Left renal pelvis (tissue), 4 donors: Measurements from ENCODE around the gene ARHGAP26. TPM values are rescaled to one million over a fixed set of nuclear protein-coding genes. Genes with fewer than 3 reads are reported as not detected.

Experiments
- DNase-seq, 4 donors: peaks; one replicate each; pipeline ENCODE4 v3.0.0-alpha.2; 2013; ENCODE audit warnings: low read depth in 4 of 4, low spot score in 3 of 4
- polyA plus RNA-seq, 4 donors: library from polyadenylated mRNA; unstranded; fragments of 120-200 nt; gene quantifications; one replicate each; pipeline ENCODE4 v1.2.1, GENCODE V29; 2013; ENCODE audit not compliant: insufficient read length in 4 of 4

Gene ARHGAP26
- polyA plus RNA-seq, 4 donors = 9.9 to 12.9 (median 11.1) TPM

DNA sequence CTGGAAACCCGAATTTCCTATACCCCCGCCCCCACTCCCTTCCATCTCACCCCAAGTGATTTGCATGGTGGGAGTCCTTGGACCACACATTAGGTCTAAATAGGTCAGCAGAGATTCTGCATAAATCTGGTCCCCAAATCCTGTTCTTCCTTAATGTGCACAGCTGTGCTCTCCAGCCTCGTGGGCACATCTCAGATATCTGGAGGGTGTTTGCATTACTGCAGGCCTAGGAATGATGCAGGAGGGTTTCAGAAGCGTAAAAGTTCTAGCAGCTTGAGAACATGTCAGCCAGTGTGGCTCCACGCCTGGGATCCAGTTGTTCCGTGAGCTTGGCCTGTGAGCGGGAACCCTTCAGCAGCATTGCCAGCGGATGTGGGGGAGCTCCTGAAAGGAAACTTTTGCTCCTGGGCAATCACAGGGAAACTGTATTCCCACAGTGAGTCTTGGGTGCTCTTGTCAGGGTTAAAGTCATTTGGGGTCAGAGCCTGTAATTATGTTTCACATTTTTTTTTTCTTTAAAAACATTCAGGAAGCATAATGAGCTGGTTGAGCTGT, 12.9 kb downstream of the ARHGAP26 start:
- no peak for DNase-seq

DNA sequence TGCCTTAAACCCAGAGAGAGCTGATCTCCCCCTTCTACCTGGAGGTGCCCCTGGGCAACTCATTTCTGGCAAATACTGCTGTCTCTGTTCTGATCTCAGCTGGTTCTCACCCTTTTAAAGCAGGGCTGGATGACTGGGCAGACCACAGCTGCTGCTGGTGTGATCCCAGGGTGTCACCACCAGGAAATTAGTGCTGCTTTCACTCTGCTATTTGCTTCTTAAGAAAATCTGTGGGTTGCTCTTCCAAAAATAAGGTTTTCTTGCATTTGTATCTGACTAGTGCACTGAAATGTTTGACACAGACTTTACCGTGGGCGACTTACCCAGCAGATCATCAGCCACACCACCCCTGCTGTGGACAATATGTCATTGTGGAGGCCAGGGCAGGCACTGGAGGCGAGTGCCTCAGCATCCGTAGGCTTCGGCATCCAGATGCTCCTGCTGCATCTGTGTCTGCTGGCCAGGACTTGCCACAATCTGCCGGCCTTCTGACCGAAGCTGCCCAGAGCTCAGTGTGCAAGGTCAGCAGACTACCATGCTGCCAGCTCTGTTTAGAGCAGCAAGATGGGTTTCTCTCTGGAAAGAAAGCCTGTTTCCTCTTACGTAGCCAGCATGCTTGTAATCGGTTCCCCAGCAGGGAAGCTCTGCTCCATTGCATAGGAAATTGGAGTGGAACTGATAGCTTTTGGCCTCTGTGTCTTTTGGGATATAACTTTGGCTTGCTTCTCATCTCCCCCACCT, 13.6 kb downstream of the ARHGAP26 start:
- DNase-seq = no peak

DNA sequence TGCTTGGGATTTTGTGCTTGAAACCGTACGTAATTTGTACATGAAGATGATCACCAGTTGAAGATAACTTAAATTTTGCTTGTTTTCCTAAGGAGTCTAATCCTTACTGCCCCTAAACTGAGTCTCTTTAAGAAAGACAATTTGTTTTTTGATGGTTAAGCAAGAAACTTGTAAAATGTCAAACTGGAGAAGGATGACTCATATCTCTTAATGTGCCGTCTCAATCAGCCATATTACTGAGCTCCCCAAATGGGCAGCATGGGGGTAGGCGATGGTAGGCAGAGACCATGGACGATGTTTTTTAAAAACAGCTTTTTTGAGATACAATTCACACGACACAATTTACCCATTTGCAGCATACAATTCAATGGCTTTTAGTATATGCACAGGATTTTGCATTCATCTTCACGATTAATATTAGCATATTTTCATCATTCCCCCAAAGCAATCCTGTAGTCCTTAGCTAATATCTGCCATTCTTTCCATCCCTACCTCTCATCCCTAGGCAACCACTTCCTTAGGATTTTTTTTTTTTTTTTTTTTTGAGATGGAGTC, 14.3 kb downstream of the ARHGAP26 start:
- no peak for DNase-seq

DNA sequence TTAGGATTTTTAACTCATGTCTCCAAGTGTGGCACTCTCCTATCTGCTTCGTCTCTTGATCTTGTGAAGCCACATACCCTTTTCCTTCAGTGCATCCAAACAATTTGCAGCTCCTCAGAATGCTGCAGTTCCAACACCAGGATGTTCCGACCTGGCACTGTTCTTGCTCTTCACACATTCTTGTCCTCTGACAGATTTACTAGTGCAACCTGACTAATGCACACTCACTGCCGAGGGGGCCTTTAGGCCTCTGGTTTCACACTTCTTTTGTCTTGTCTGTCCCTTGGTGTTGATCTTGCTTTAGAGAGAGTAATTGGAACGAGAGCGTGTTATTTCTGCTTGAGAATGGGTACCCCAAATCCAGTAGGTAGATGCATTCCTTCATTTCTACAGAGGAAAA, 15.0 kb downstream of the ARHGAP26 start:
- no peak for DNase-seq

DNA sequence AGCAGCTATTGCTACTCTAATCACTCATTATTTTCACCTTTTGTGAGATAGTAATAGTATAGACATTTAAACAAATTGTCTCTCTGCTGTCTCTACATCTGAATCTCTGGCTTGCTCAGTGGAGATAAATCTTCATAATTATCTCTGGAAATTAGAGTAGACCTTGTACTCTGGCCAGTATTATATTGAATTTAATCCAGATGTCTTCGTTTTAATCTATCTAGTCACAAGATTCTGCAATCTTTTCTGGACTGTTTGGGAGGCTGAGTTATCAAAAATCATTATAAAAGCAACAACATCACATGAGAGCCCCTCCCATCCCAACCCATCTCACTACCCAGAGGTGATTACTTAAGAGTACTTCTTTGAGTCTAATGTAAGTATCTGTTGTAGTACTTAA, 19.0 kb downstream of the ARHGAP26 start:
- DNase-seq = no peak

DNA sequence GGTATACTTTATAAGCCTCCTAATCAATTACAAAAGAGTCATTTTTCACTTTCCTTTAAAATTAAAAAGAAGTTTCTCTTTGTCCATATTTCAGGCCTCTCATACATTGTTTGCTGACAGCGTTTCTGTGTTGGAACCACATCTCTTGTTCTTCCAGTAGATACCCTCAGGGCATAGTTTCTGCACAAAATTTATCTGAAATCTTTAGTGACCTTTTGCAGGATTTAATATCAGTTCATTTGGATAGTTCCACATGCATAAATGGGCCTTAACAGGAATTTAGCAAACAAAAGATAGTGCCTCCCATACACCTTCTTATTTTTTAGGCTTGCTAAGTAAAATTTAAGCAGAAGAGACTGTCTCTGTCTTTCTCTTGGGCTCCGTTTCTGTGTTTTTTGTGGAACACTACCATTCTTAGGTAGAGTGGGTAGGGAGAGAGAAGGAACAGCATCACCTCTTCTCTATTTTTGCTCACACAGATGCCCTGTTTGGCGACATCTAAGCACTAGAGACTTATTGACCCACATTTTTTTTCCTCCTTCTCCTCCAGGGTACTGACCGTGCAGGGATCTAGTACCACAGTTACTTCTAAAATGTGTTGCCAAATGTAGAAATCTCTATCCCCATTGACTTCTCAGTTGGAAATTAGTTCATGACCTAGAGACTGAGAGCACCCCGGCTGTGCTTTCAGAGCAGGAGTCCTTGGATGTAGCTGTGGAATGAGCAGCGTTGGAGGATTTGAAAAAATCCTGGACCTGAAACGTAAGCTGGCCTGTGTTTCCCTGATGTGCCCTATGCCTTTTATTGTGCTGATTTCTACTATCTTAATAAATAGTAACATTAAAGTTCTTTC, 22.1 kb downstream of the ARHGAP26 start:
- DNase-seq = no peak

DNA sequence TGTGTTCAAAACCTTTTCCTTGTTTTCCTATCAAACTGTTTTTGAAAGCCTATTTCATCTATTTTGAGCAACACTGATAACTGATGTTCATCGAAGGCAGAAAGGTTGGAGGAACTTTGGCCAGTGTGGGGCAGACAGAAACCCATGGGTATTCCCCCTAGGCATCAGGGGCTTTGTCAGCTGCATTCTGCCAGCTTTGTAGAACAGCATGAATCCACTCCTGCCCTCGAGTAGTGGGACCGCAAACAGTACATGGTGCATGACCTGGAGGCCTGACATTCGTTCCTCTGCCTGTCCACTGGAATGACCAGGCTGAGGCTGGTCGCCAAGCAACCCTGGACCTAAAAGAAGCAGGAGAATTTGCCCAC, 22.7 kb downstream of the ARHGAP26 start:
- DNase-seq = no peak

DNA sequence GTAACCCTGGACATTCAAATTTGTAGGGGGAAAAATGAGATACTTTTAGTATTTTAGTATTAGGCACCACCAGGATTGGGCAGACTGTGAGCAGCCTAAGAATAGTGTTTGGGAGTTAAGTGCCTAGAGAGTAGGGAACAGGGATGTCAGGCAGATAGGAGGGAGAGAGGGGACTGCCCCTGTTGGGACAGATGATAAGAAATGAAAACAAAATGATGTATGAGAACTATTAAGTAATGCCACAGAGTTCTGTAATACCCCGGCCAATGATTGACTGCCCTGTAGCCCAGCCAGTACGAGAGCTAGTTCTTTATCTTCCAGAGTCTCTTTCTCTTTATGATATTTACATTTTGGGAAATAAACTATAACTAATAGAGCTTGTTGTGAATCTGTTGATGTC, 24.4 kb downstream of the ARHGAP26 start:
- DNase-seq = no peak

DNA sequence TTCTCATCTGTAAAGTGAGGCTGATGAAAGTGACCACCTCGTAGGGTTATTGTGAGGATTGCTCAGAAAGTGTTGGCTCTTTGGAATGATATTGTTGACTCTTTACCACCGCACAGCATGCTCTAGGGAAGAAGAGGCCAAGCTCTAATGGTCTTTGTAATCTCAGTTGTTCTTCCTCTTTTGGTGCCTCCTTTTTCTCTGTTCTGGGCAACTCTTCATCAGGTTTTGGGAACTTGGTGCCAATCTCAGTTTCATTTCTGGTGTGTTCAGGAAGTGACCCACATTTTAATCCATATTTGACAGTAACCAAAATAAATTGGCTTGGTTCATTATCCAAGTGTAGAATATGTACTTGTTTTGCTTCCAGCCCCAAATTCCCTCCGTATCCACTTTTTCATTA, 25.1 kb downstream of the ARHGAP26 start:
- no peak for DNase-seq

DNA sequence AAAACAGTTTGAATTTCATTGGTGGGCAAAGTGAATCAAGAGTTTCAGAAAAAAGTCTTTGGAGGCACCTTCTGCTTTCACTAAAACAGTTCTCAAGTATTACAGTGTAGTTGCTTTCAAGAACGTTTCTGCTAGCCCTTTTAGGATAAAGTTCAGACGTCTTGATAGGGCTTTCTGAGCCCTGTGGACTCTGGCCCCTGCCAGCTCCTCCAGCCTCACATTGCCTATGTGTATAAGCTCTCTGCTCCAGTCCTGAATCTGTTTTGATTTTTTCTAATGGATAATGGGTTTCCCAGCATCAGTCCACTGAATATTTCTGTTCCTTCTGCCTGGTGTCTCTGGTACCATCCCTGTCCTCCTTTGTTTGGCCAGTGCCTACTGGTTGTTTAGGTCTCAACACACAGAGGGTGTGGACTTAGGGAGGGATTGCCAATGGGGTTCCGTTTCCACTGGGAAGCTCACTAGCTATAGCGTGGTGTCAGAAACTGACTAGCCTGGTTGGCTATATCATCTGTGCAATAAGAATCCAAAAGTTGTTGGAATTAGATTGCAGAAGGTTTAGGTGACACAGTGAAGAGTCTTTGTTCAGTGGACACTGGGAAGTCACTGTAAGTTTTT, 26.4 kb downstream of the ARHGAP26 start:
- DNase-seq = no peak

DNA sequence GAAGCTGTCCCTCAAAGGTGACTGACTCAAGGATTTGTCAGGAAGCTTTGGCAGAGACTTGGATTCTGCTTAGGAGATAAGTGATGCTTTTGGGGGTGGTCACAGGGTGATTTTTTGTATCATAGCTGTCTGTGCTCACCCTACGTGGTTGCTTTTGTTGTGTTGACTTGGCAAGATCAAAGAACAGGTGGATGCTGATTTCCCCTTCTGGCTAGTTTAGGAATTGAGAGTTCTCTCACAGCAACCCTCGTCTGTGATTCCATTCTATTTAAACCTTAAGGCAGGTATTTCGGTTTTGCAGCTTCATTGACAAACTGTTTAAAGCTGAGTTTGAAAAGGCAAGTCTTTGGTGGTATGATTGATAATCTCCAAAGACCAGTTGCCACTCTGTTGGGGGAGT, 27.2 kb downstream of the ARHGAP26 start:
- DNase-seq = no peak

DNA sequence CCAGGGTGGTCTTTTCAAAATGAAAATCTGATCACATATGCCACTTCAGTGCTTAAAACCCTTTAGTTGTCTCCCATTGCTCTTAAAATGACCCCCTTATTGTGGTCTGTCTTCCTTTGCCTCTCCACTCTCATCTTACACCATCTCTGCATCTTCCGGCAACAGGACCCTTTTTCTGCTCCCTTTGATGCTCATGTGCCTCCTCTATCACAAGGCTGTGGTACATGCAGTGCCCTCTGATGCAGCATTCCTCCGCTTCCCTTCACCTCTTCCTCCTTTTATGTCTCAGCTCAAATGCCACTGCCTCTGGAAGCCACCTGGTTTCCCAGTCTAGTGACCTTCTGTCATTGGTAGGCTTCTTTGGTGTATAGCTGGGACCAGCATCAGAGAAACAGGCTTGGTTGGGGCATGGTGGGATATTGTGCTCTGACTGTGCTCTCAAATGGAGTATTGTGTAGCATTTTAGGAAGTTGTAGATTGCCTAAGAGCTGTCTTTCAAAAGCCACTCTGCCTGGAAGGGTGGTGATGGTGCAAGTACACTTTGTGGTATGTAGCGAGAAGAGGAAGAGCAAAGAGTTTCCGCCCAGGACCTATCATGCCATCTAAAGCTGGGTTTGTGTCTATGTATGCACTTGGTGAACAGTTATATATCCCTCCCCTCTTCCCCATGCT, 28.1 kb downstream of the ARHGAP26 start:
- DNase-seq = no peak

DNA sequence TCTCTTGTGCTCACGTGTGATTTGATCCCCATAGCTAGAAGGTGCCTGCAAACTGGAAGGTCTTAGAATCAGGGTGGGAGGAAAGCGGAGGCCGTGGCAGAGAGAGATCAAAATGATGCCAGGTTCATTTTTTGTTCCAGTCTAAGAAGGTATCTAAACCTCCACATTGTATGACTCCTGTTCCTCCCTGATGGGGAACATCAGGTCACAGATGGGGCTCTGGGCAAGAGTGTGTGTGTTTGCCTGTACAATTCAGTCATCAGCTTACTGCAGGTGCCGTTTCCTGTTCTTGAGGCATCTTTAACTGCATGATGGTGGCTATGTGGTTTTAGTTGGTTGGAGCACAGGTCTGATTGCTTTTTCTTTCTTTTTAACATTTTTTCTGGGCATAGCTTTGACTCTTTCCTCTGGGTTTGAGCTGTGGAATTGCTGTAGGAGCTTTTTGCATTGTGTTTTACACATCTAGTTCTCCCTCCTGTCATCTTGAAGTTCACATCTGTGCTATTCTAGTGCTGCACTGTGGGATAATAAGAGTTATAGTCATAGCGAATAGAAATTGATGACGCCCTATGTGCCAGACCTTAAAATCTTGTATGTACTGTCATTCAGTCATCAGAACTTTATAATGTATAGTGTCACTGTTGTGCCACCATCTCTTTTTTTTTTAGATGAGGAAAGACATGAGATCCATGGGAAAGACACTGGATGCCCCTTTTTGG, 30.8 kb downstream of the ARHGAP26 start:
- DNase-seq = no peak

DNA sequence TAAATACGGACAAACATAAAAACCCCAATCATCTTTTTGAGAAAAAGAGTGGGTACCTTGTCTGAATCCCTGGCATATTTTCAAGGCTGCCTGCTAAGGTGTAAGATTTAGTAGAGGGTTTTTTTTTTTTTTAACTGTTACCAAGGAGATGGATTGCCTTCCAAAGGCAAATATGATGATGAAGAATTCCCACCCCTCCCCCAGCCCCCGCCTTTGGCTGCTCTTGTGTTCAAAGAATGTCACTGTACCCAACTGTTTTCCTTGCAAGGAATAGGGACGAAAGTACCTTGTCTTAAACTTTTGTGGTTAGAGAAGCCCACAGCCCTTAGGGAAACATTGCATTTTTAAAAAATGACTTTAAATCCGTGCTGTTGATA, 31.3 kb downstream of the ARHGAP26 start:
- no peak for DNase-seq

DNA sequence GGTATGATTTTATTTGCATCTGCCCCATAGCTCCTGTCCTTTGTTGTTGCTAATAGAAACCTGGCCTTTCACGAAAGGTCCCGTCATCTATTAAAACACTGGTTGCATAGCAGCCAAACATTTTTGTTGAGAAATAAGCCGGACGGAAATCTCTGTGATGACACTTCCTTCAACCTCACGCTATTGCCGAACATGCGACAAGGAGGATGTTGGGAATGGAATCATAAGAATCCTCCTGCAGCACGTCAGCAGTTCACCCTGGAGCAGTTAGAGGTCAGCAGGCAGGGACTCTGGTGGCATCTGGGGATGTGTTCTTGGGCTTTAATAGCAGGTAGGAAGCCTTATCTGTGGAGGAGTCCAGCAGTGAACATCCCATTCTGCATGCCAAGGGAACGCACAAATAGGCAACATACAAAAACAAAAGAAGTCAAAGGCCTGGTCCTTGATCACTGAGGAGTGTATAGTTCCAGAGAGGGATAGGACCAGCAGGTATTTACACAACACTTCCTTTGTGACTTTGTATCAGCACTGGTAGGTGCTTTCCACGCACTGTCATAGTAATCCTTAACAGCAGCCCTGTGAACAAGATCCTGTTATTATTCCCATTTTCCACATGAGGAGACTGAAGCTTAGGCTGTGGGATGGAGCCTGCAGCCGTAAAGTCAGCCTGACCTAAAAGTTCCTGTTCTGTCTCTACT, 33.4 kb downstream of the ARHGAP26 start:
- no peak for DNase-seq

DNA sequence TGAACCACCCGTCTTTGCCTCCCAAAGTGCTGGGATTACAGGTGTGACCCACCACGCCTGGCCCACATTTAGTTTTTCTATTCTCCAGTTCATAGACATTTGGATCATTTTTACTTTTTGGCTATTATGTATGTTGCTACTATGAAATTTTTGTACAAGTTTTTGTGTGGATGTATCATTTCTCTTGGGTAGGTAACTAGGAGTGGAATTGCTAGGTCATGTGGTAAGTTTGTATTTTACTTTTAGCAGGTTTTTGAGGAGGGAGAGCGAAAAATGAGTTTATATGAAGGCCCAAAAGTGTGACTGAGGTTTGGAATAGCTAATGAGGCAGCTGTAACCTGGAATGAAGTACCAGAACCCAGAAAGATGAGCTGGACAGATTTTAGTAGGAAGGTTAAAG, 35.2 kb downstream of the ARHGAP26 start:
- no peak for DNase-seq

DNA sequence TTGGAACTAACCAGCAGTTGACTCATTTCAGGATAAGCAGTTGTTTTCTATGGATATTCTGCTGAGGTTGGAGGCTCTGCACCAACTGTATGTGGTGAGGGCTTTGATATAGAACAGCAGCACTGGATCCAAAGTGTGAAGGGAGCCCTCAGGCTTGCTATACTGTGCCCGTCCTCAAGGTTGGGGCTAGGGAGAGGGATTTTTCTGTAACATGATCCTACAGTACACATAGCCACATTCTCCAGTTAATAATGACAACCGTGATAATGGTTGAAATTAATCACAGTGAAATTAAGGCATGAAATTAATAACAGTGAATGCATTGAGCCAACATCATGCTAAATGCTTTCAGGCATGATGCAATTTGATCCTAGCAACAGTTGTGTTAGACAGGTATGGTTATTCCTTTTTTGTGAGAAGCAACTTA, 36.7 kb downstream of the ARHGAP26 start:
- DNase-seq = no peak

DNA sequence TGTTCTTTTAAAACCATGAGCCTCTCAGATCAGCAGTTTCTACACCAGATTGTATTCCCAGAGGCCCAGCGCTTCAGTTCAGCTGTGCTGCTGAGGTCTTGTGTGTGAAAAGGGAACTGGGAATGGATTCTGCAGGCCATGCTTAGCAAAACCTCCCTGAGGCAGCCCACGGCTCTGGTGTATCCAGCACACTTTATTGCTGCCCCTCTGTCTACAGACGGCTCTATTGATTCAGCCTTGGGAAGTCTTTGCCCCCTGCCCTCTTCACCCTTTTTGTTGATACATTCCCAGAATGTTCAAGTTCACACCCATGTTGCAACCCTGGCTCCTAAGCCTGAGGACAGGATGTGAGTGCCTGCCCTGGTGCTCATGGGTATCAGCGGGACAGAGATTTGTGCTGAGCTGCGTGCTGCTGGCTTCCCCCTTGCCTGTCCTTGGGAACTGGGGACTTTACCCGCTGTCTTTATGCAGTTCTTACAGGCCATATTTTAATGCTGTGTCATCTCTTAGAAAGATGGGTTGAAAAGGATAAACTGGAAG, 37.3 kb downstream of the ARHGAP26 start:
- DNase-seq = no peak
